GM20000 (cell line): ENCODE data around the gene TMEM202.

Experiments
- DNase-seq: peaks from one replicate; pipeline ENCODE4 v3.0.0; 2012; ENCODE audit warnings: low spot score
- CTCF ChIP-seq: IDR thresholded peaks from 2 replicates; pipeline ENCODE4 v1.5.1; 2012; ENCODE audit warnings: mild to moderate bottlenecking, control low read depth; ENCODE audit errors: extremely low read depth, missing control alignments

Gene TMEM202

GRCh38 chr15:72397796-72398588, at the start of gene TMEM202:
Gene TMEM202, plus strand, starts transcription at chr15:72398305. Its CDS starts 22 bp downstream, at chr15:72398327.
- DNase-seq = no peak
- TF ChIP-seq CTCF = no peak

GRCh38 chr15:72353266-72353665, 44.8 kb upstream of the TMEM202 start:
- no peak for TF ChIP-seq CTCF
- DNase-seq = no peak

GRCh38 chr15:72354496-72354895, 43.6 kb upstream of the TMEM202 start:
- no peak for TF ChIP-seq CTCF

GRCh38 chr15:72358121-72358520, 40.0 kb upstream of the TMEM202 start:
- TF ChIP-seq CTCF = no peak

More at GRCh38 chr15:72354496-72354895, 43.6 kb upstream of the TMEM202 start:
- DNase-seq = no peak

GRCh38 chr15:72358650-72359171, 39.4 kb upstream of the TMEM202 start:
- DNase-seq = peak; percentile 24
- TF ChIP-seq CTCF = no peak

More at GRCh38 chr15:72358121-72358520, 40.0 kb upstream of the TMEM202 start:
- no peak for DNase-seq

- TF ChIP-seq CTCF = no peak
Observed at GRCh38 chr15:72361176-72361575, 36.9 kb upstream of the TMEM202 start.

GRCh38 chr15:72365844-72366243, 32.3 kb upstream of the TMEM202 start:
- no peak for TF ChIP-seq CTCF
- DNase-seq = peak; percentile 56

More at GRCh38 chr15:72361176-72361575, 36.9 kb upstream of the TMEM202 start:
- DNase-seq = no peak
